Neural progenitor cell (in vitro differentiated cells): ENCODE data around the gene GJA4. TPM values are rescaled to one million over a fixed set of nuclear protein-coding genes. Genes with fewer than 3 reads are reported as not detected.

Experiments used
- DNase-seq: peaks from one replicate; pipeline ENCODE4 v3.0.0-alpha.2; 2016; ENCODE audit warnings: low spot score
- H2AFZ ChIP-seq: fragments of 200-600 bp; sonication (generic); replicated peaks from 2 replicates; pipeline ENCODE4 v1.6.1; 2016; ENCODE audit warnings: antibody characterized with exemption
- H3F3A ChIP-seq: fragments of 200-600 bp; sonication (generic); 2 replicates; pipeline ENCODE4 v1.6.1; 2016; ENCODE audit warnings: antibody characterized with exemption, low read depth
- H3K27ac ChIP-seq: fragments of 200-600 bp; sonication (generic); 2 replicates; pipeline ENCODE4 v1.5.1; 2016; ENCODE audit warnings: mild to moderate bottlenecking
- H3K27me3 ChIP-seq: fragments of 200-600 bp; sonication (generic); 2 replicates; pipeline ENCODE4 v1.6.1; 2016; ENCODE audit warnings: mild to moderate bottlenecking, moderate library complexity
- H3K36me3 ChIP-seq: fragments of 200-600 bp; sonication (generic); 2 replicates; pipeline ENCODE4 v1.5.1; 2016
- H3K4me1 ChIP-seq: fragments of 200-600 bp; sonication (generic); 2 replicates; pipeline ENCODE4 v1.6.1; 2016; ENCODE audit warnings: mixed run types
- H3K4me2 ChIP-seq: fragments of 200-600 bp; sonication (generic); 2 replicates; pipeline ENCODE4 v1.6.1; 2016
- H3K4me3 ChIP-seq: fragments of 200-600 bp; sonication (generic); 2 replicates; pipeline ENCODE4 v1.5.1; 2016
- H3K79me2 ChIP-seq: fragments of 200-600 bp; sonication (generic); 2 replicates; pipeline ENCODE4 v1.6.1; 2016; ENCODE audit warnings: low read depth
- H3K9ac ChIP-seq: fragments of 200-600 bp; sonication (generic); 2 replicates; pipeline ENCODE4 v1.6.1; 2016
- H3K9me3 ChIP-seq: fragments of 200-600 bp; sonication (generic); 2 replicates; pipeline ENCODE4 v1.5.1; 2016; ENCODE audit warnings: low read depth
- H4K20me1 ChIP-seq: fragments of 200-600 bp; sonication (generic); 2 replicates; pipeline ENCODE4 v1.6.1; 2016; ENCODE audit warnings: low read depth
- H3K27ac Mint-ChIP-seq: 3 replicates; pipeline ENCODE4 v1.8.0; 2021; ENCODE audit warnings: mixed read lengths
- H3K27me3 Mint-ChIP-seq: 2 replicates; pipeline ENCODE4 v1.8.0; 2022; ENCODE audit warnings: low read depth, mild to moderate bottlenecking, inconsistent platforms, moderate library complexity, mixed read lengths; ENCODE audit not compliant: insufficient read depth
- H3K36me3 Mint-ChIP-seq: 3 replicates; pipeline ENCODE4 v1.8.0; 2021; ENCODE audit warnings: mixed read lengths
- H3K4me1 Mint-ChIP-seq: 3 replicates; pipeline ENCODE4 v1.8.0; 2021; ENCODE audit warnings: mixed read lengths
- H3K4me3 Mint-ChIP-seq: 3 replicates; pipeline ENCODE4 v1.8.0; 2021; ENCODE audit warnings: mild to moderate bottlenecking, moderate library complexity, mixed read lengths
- H3K9me3 Mint-ChIP-seq: 3 replicates; pipeline ENCODE4 v1.8.0; 2020; ENCODE audit warnings: mixed read lengths
- CTCF ChIP-seq: fragments of 200-600 bp; sonication (generic); IDR thresholded peaks from 2 replicates; pipeline ENCODE4 v1.5.1; 2017; ENCODE audit warnings: antibody characterized with exemption, mild to moderate bottlenecking
- EZH2 ChIP-seq: fragments of 200-600 bp; sonication (generic); IDR thresholded peaks from 2 replicates; pipeline ENCODE4 v1.6.1; 2017; ENCODE audit warnings: antibody characterized with exemption, mild to moderate bottlenecking, moderate library complexity
- EZH2phosphoT487 ChIP-seq: fragments of 200-600 bp; sonication (generic); IDR thresholded peaks from 2 replicates; pipeline ENCODE4 v1.6.1; 2017; ENCODE audit warnings: antibody characterized with exemption
- total RNA-seq: library from RNA; depleted of rRNA; stranded (reverse); fragments of >200 nt; gene quantifications from 2 replicates; pipeline ENCODE4 v1.2.3, GENCODE V29; 2015; ENCODE audit warnings: low replicate concordance

Gene GJA4
- total RNA-seq, 1 donor from 2014 or later: not detected

GRCh38 chr1:34779005-34779404, 13.8 kb upstream of the GJA4 start:
- Mint-ChIP-seq H3K36me3 (no peaks in the 10 kb centered on the region), H3K4me3 (no peak overlapping the region), H3K9me3 (no peaks in the 10 kb centered on the region), H3K27ac (no peak overlapping the region), H3K4me1 (peaks cover 4% of the 10 kb centered on the region), H3K27me3 (peaks cover 31% of the 10 kb centered on the region)
- no peak for DNase-seq
- no peaks in the 10 kb centered on the region for H3K9me3 ChIP-seq
- no peak overlapping the region for H3K9ac ChIP-seq
- H4K20me1 ChIP-seq: peaks cover 9% of the 10 kb centered on the region
- H2AFZ ChIP-seq: no peak overlapping the region
- no peaks in the 10 kb centered on the region for H3K79me2 ChIP-seq
- H3F3A ChIP-seq: no peaks in the 10 kb centered on the region
- TF ChIP-seq EZH2: no peak
- no peak for TF ChIP-seq EZH2phosphoT487
- TF ChIP-seq CTCF: no peak
- H3K27ac ChIP-seq: no peak overlapping the region
- H3K27me3 ChIP-seq: peaks cover 58% of the 10 kb centered on the region
- no peaks in the 10 kb centered on the region for H3K36me3 ChIP-seq
- no peak overlapping the region for H3K4me2 ChIP-seq
- no peaks in the 10 kb centered on the region for H3K4me1 ChIP-seq
- no peak overlapping the region for H3K4me3 ChIP-seq

- H3K4me3 Mint-ChIP-seq: no peak overlapping the region
- DNase-seq: no peak
Observed at GRCh38 chr1:34779526-34779925, 13.3 kb upstream of the GJA4 start.

GRCh38 chr1:34779962-34780361, 12.8 kb upstream of the GJA4 start:
- no peak for DNase-seq
- Histone ChIP-seq H3K9ac (no peak overlapping the region), H3K9me3 (no peaks in the 10 kb centered on the region), H3K27ac (no peak overlapping the region), H3K27me3 (peaks cover 62% of the 10 kb centered on the region), H4K20me1 (peaks cover 9% of the 10 kb centered on the region), H3K4me3 (no peak overlapping the region), H3F3A (no peaks in the 10 kb centered on the region), H2AFZ (no peak overlapping the region), H3K4me2 (no peak overlapping the region), H3K4me1 (no peaks in the 10 kb centered on the region), H3K36me3 (no peaks in the 10 kb centered on the region), H3K79me2 (no peaks in the 10 kb centered on the region)
- Mint-ChIP-seq H3K36me3 (no peaks in the 10 kb centered on the region), H3K4me3 (no peak overlapping the region), H3K27ac (no peak overlapping the region), H3K27me3 (peaks cover 36% of the 10 kb centered on the region), H3K9me3 (no peaks in the 10 kb centered on the region), H3K4me1 (peaks cover 4% of the 10 kb centered on the region)
- no peak for TF ChIP-seq EZH2
- no peak for TF ChIP-seq CTCF
- no peak for TF ChIP-seq EZH2phosphoT487

More at GRCh38 chr1:34779526-34779925, 13.3 kb upstream of the GJA4 start:
- H3K27ac Mint-ChIP-seq: no peak overlapping the region
- H3F3A ChIP-seq: no peaks in the 10 kb centered on the region
- H3K27me3 Mint-ChIP-seq: peaks cover 32% of the 10 kb centered on the region
- H3K9me3 Mint-ChIP-seq: no peaks in the 10 kb centered on the region
- H3K4me1 Mint-ChIP-seq: peaks cover 4% of the 10 kb centered on the region
- H3K36me3 Mint-ChIP-seq: no peaks in the 10 kb centered on the region
- TF ChIP-seq EZH2 (no peak), EZH2phosphoT487 (no peak), CTCF (no peak)
- H3K27ac ChIP-seq: no peak overlapping the region
- no peak overlapping the region for H3K9ac ChIP-seq
- H3K27me3 ChIP-seq: peaks cover 62% of the 10 kb centered on the region
- no peaks in the 10 kb centered on the region for H3K4me1 ChIP-seq
- no peaks in the 10 kb centered on the region for H3K36me3 ChIP-seq
- no peaks in the 10 kb centered on the region for H3K9me3 ChIP-seq
- no peak overlapping the region for H3K4me2 ChIP-seq
- no peaks in the 10 kb centered on the region for H3K79me2 ChIP-seq
- H2AFZ ChIP-seq: no peak overlapping the region
- peaks cover 9% of the 10 kb centered on the region for H4K20me1 ChIP-seq
- no peak overlapping the region for H3K4me3 ChIP-seq
